ENCODE results near the gene MRFAP1.
"Not testable (repeated sequence)": the region's sequence is repeated elsewhere in the genome, so short reads cannot be mapped to it uniquely, and the experiment has no call there.

Gene MRFAP1

GRCh38 chr4:6641164-6641970 lies 882 bp downstream of the MRFAP1 start:
- DNase-seq: no peak

GRCh38 chr4:6641971-6642320 lies 1.5 kb downstream of the MRFAP1 start:
- no peak for DNase-seq

GRCh38 chr4:6643141-6643847 lies 2.8 kb downstream of the MRFAP1 start:
- no peak for DNase-seq

GRCh38 chr4:6644792-6645530 lies 4.5 kb downstream of the MRFAP1 start:
- no peak for DNase-seq

- no peak for DNase-seq
These were observed 6.7 kb downstream of the MRFAP1 start for GRCh38 chr4:6647169-6647568.

GRCh38 chr4:6647582-6648230 lies 7.2 kb downstream of the MRFAP1 start:
- DNase-seq: no peak

- no peak for DNase-seq
These were observed 8.7 kb downstream of the MRFAP1 start for GRCh38 chr4:6649216-6649615.

- not testable (repeated sequence) for DNase-seq
These were observed 13.7 kb downstream of the MRFAP1 start for GRCh38 chr4:6654211-6654610.

GRCh38 chr4:6655291-6655690 lies 14.8 kb downstream of the MRFAP1 start:
- not testable (repeated sequence) for DNase-seq

GRCh38 chr4:6655924-6656323 lies 15.4 kb downstream of the MRFAP1 start:
- DNase-seq: no peak

- DNase-seq: no peak
These were observed 17.0 kb downstream of the MRFAP1 start for GRCh38 chr4:6657242-6658208.

- no peak for DNase-seq
These were observed 17.7 kb downstream of the MRFAP1 start for GRCh38 chr4:6658209-6658595.

- DNase-seq: peak; percentile 49
These were observed 18.2 kb downstream of the MRFAP1 start for GRCh38 chr4:6658597-6659075.

GRCh38 chr4:6659897-6660296 lies 19.4 kb downstream of the MRFAP1 start:
- DNase-seq: no peak

- no peak for DNase-seq
These were observed 19.9 kb downstream of the MRFAP1 start for GRCh38 chr4:6660430-6660829.

- no peak for DNase-seq
These were observed 22.1 kb downstream of the MRFAP1 start for GRCh38 chr4:6662591-6662990.

- no peak for DNase-seq
These were observed 23.3 kb downstream of the MRFAP1 start for GRCh38 chr4:6663596-6664393.

GRCh38 chr4:6665320-6665654 lies 24.8 kb downstream of the MRFAP1 start:
- DNase-seq: no peak

GRCh38 chr4:6668391-6668790 lies 27.9 kb downstream of the MRFAP1 start:
- no peak for DNase-seq

- no peak for DNase-seq
These were observed 31.2 kb downstream of the MRFAP1 start for GRCh38 chr4:6671648-6672047.

- DNase-seq: no peak
These were observed 31.6 kb downstream of the MRFAP1 start for GRCh38 chr4:6672131-6672530.
